Upper lobe of left lung (tissue), 4 donors: ENCODE results near the gene SLC37A4.

Source experiments
- EP300 ChIP-seq, 4 donors: sonication (generic); formaldehyde crosslinking; IDR thresholded peaks; one replicate each; pipeline ENCODE4 v1.5.1; 2017; ENCODE audit warnings: antibody characterized with exemption in 4 of 4, control low read depth in 2 of 4
- POLR2A ChIP-seq, 4 donors: fragments of 450-650 bp; IDR thresholded peaks; one replicate each; pipeline ENCODE4 v1.5.1; 2016 to 2017; ENCODE audit warnings: antibody characterized with exemption in 4 of 4, mild to moderate bottlenecking in 2 of 4
- POLR2AphosphoS5 ChIP-seq, 2 donors: sonication (generic); formaldehyde crosslinking; IDR thresholded peaks; one replicate each; pipeline ENCODE4 v1.5.1; 2017; ENCODE audit warnings: antibody characterized with exemption in 2 of 2
- TF ChIP-seq, protein P1 (sequence below), 6 experiments: fragments of 450-650 bp in 4 of 6; fragments of 200-600 bp in 2 of 6; sonication (generic) in 2 of 6; IDR thresholded peaks; one replicate each; pipeline ENCODE4 v1.5.1; 2016 to 2019; ENCODE audit warnings: antibody characterized with exemption in 6 of 6

DNA sequence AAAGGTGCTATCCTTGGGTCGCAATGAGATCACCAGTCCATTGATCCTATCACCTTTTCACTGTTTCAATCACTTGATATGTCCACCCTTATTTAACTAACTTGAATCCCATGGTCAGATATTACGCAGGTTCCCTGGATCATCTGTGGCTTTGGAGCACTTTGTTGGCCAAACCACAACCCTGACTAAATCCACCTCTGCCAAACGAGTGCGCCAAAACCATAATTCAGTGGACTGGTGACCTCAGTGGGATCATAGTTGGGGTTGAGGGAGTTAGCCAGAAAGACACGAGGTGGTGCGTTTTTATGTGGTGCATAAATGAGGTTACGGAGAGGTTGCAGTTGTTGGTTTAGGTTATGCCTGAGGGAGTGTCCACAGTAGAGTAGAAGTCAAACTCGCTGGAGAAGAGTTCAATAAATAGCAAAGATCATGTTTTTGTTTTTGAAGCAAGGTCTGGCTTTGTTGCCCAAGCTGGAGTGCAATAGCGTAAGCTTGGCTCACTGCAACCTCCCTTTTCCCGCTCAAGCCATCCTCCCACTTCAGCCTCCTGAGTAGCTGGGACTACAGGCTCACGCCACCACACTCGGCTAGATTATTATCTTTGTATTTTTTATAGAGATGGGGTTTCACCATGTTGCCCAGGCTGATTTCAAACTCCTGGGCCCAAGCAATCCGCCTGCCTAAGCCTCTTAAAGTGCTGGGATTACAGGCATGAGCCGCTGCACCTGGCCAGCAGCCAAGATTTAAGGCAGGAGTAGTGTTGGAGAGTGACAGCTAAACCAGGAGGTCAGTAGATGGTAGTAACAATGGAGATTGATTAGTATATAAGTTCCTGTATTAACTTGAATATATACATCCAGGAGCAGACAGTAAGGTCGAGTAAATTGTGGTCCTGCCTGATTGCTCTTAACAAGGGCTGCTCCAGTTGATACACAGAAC is 54.6 kb downstream of the SLC37A4 start:
- TF ChIP-seq POLR2A (IDR thresholded peaks at IDR 0.05) (no peak), POLR2AphosphoS5 (IDR thresholded peaks at IDR 0.05) (no peak), EP300 (IDR thresholded peaks at IDR 0.05) (no peak)
- TF ChIP-seq, protein P1, sequence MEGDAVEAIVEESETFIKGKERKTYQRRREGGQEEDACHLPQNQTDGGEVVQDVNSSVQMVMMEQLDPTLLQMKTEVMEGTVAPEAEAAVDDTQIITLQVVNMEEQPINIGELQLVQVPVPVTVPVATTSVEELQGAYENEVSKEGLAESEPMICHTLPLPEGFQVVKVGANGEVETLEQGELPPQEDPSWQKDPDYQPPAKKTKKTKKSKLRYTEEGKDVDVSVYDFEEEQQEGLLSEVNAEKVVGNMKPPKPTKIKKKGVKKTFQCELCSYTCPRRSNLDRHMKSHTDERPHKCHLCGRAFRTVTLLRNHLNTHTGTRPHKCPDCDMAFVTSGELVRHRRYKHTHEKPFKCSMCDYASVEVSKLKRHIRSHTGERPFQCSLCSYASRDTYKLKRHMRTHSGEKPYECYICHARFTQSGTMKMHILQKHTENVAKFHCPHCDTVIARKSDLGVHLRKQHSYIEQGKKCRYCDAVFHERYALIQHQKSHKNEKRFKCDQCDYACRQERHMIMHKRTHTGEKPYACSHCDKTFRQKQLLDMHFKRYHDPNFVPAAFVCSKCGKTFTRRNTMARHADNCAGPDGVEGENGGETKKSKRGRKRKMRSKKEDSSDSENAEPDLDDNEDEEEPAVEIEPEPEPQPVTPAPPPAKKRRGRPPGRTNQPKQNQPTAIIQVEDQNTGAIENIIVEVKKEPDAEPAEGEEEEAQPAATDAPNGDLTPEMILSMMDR (IDR thresholded peaks at IDR 0.05) = no peak
